Esophagus muscularis mucosa (tissue), 4 donors: ENCODE data around the gene PARVB. TPM values are rescaled to one million over a fixed set of nuclear protein-coding genes. Genes with fewer than 3 reads are reported as not detected.

Source experiments
- DNase-seq: peaks from one replicate; pipeline ENCODE4 v3.0.0-alpha.2; 2017; ENCODE audit errors: extremely low spot score
- H3K27ac ChIP-seq, 4 donors: fragments of 200-600 bp; sonication (generic); replicated peaks in 1 of 4; 1 replicate in 3 of 4; 2 replicates in 1 of 4; pipeline ENCODE4 v1.5.1; 2016 to 2019; ENCODE audit warnings: mild to moderate bottlenecking in 1 of 4
- H3K27me3 ChIP-seq, 4 donors: fragments of 200-600 bp; sonication (generic); one replicate each; pipeline versions ENCODE4 v1.5.1 to v1.6.0; 2016 to 2019
- H3K36me3 ChIP-seq, 4 donors: fragments of 200-600 bp; sonication (generic); one replicate each; pipeline ENCODE4 v1.5.1; 2016 to 2019
- H3K4me1 ChIP-seq, 4 donors: fragments of 200-600 bp; sonication (generic); one replicate each; pipeline ENCODE4 v1.5.1; 2016 to 2019
- H3K4me3 ChIP-seq, 4 donors: fragments of 200-600 bp; sonication (generic); 1 replicate in 2 of 4; 2 replicates in 2 of 4; pipeline ENCODE4 v1.5.1; 2016 to 2019; ENCODE audit warnings: mild to moderate bottlenecking in 4 of 4, moderate library complexity in 1 of 4
- H3K9me3 ChIP-seq, 4 donors: fragments of 200-600 bp; sonication (generic); 1 replicate in 3 of 4; 2 replicates in 1 of 4; pipeline ENCODE4 v1.5.1; 2016 to 2019
- CTCF ChIP-seq, 3 experiments: fragments of 200-600 bp in 2 of 3; fragments of 450-650 bp in 1 of 3; sonication (generic) in 2 of 3; IDR thresholded peaks; one replicate each; pipeline ENCODE4 v1.5.1; 2017 to 2019; ENCODE audit warnings: antibody characterized with exemption in 3 of 3, mild to moderate bottlenecking in 2 of 3, moderate library complexity in 1 of 3
- EP300 ChIP-seq: sonication (generic); formaldehyde crosslinking; IDR thresholded peaks from one replicate; pipeline ENCODE4 v1.6.1; 2017; ENCODE audit warnings: antibody characterized with exemption
- POLR2A ChIP-seq: fragments of 450-650 bp; IDR thresholded peaks from one replicate; pipeline ENCODE4 v1.6.1; 2017; ENCODE audit warnings: antibody characterized with exemption, moderate library complexity, mild to moderate bottlenecking, low read depth
- POLR2AphosphoS5 ChIP-seq, 2 donors: sonication (generic); formaldehyde crosslinking; IDR thresholded peaks; one replicate each; pipeline ENCODE4 v1.6.1; 2017; ENCODE audit warnings: antibody characterized with exemption in 2 of 2
- WGBS: methylation state at CpG from one replicate; pipeline ENCODE4 v1.1.5; 2018; 5-methylcytosine and 5-hydroxymethylcytosine counted together
- intact Hi-C: fragments of 100-400 bp; cut with DNase I; formaldehyde crosslinking; loops from one replicate; pipeline ENCODE4 v1.15.1; 2023
- total RNA-seq, 4 donors: library from RNA; depleted of rRNA; stranded (reverse); fragments of >200 nt; gene quantifications; one replicate each; pipeline versions ENCODE4 v1.1.0 to v1.2.1, GENCODE V29; 2016

Gene PARVB
- total RNA-seq, 4 donors from 2014 or later = 22.0 to 107 (median 45.5) TPM

GRCh38 chr22:44162960-44163359 lies 138.9 kb downstream of the PARVB start:
- Histone ChIP-seq H3K4me3 (no peak overlapping the region), H3K4me1 (peaks cover 4 to 27% (median 22%) of the 10 kb centered on the region in 4 donors), H3K9me3 (no peaks in the 10 kb centered on the region), H3K27ac (no peak overlapping the region), H3K36me3 (peaks cover 4 to 91% (median 47%) of the 10 kb centered on the region in 4 donors), H3K27me3 (no peaks in the 10 kb centered on the region)
- TF ChIP-seq CTCF (IDR thresholded peaks at IDR 0.05) = no peak
- no peak for TF ChIP-seq EP300
- TF ChIP-seq POLR2AphosphoS5 (IDR thresholded peaks at IDR 0.05) = no peak
- TF ChIP-seq POLR2A = no peak
- DNase-seq = no peak
- intact Hi-C loops = no loop called here
- WGBS = 87% methylated on average over 13 of the region's 13 CpGs

- H3K27me3 ChIP-seq = no peaks in the 10 kb centered on the region
- DNase-seq = no peak
- TF ChIP-seq CTCF (IDR thresholded peaks at IDR 0.05) (no peak), POLR2A (no peak), POLR2AphosphoS5 (IDR thresholded peaks at IDR 0.05) (no peak), EP300 (no peak)
- H3K36me3 ChIP-seq = peaks cover 4 to 91% (median 51%) of the 10 kb centered on the region in 4 donors
- H3K4me1 ChIP-seq = peaks cover 2 to 22% (median 17%) of the 10 kb centered on the region in 4 donors
- no peak overlapping the region for H3K4me3 ChIP-seq
- H3K27ac ChIP-seq = no peak overlapping the region
- WGBS = 86% methylated on average over 17 of the region's 18 CpGs
- no peaks in the 10 kb centered on the region for H3K9me3 ChIP-seq
- intact Hi-C loops = no loop called here
Measured at GRCh38 chr22:44163536-44163935, 139.4 kb downstream of the PARVB start.

GRCh38 chr22:44164031-44164430 lies 139.9 kb downstream of the PARVB start:
- DNase-seq = no peak
- Histone ChIP-seq H3K4me3 (no peak overlapping the region), H3K27ac (no peak overlapping the region), H3K4me1 (peaks cover 0 to 17% (median 12%) of the 10 kb centered on the region in 4 donors), H3K27me3 (no peaks in the 10 kb centered on the region), H3K9me3 (no peaks in the 10 kb centered on the region), H3K36me3 (peaks cover 4 to 91% (median 56%) of the 10 kb centered on the region in 4 donors)
- intact Hi-C loops = no loop called here
- 83% methylated on average over 3 of the region's 11 CpGs for WGBS
- TF ChIP-seq EP300 (no peak), POLR2AphosphoS5 (IDR thresholded peaks at IDR 0.05) (no peak), CTCF (IDR thresholded peaks at IDR 0.05) (no peak), POLR2A (no peak)

DNA sequence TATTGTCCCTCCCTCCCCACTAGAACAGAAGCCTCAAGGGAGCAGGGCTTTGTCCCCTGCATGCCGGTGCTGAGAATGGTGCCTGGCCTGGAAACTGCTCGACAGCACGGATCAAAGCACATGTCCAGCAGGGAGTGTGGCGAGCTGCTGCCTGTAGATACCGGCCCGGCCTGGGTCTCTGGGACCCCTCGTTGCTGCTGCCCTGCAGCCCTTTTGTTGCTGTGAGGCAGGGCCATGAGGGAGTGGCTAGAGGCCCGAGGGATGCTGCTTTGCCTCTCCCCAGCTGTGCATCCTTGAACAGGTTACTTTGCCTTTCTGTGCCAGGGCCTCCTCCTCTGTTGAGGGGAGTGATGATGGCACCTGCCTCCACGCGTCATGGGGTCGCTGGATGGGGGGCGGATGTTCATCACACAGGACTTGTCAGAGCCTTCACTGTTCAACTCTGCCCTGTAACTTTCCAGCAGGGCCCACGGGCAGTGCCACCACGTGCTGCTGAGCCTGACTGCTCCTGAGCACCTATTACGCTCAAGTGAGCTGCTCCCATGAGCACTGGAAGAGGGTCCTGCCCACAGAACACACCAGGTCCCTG lies 141.3 kb downstream of the PARVB start:
- intact Hi-C loops = no loop called here
- 93% methylated on average over 15 of the region's 15 CpGs for WGBS
- peaks cover 4 to 89% (median 65%) of the 10 kb centered on the region in 4 donors for H3K36me3 ChIP-seq
- TF ChIP-seq EP300 (no peak), POLR2AphosphoS5 (IDR thresholded peaks at IDR 0.05) (no peak), POLR2A (no peak), CTCF (IDR thresholded peaks at IDR 0.05) (no peak)
- no peak overlapping the region for H3K4me3 ChIP-seq
- no peaks in the 10 kb centered on the region for H3K27me3 ChIP-seq
- H3K27ac ChIP-seq = no peak overlapping the region
- H3K9me3 ChIP-seq = no peaks in the 10 kb centered on the region
- DNase-seq = no peak
- peaks cover 0 to 3% (median under 1%) of the 10 kb centered on the region in 4 donors for H3K4me1 ChIP-seq
